GM23338 (cell line): Measurements from ENCODE around the gene EREG. TPM values are rescaled to one million over a fixed set of nuclear protein-coding genes. Genes with fewer than 3 reads are reported as not detected.

ENCODE experiments used
- ATAC-seq: fragments of 200-7000 bp; cut with Tn5 transposase; 3 replicates; pipeline ENCODE4 v1.9.1; 2020
- DNase-seq: peaks from one replicate; pipeline ENCODE4 v3.0.0-alpha.2; 2015; ENCODE audit warnings: low spot score
- H2AFZ ChIP-seq: fragments of 200-600 bp; sonication (generic); 2 replicates; pipeline ENCODE4 v1.8.0; 2016; ENCODE audit warnings: antibody characterized with exemption, mild to moderate bottlenecking, moderate library complexity
- H3F3A ChIP-seq: fragments of 200-600 bp; sonication (generic); replicated peaks from 2 replicates; pipeline ENCODE4 v1.8.0; 2017; ENCODE audit warnings: antibody characterized with exemption, mixed run types, low read depth
- H3K27ac ChIP-seq: fragments of 200-600 bp; sonication (generic); 2 replicates; pipeline ENCODE4 v1.6.1; 2016; ENCODE audit warnings: low read depth
- H3K27me3 ChIP-seq: fragments of 200-600 bp; sonication (generic); 2 replicates; pipeline ENCODE4 v1.8.0; 2016; ENCODE audit warnings: mild to moderate bottlenecking, mixed run types, moderate library complexity; ENCODE audit not compliant: insufficient read depth
- H3K36me3 ChIP-seq: fragments of 200-600 bp; sonication (generic); 2 replicates; pipeline ENCODE4 v1.8.0; 2016; ENCODE audit warnings: mild to moderate bottlenecking; ENCODE audit not compliant: insufficient read depth
- H3K4me1 ChIP-seq: fragments of 200-600 bp; sonication (generic); 2 replicates; pipeline ENCODE4 v1.8.0; 2016; ENCODE audit warnings: mild to moderate bottlenecking, moderate library complexity; ENCODE audit not compliant: insufficient read depth
- H3K4me2 ChIP-seq: fragments of 200-600 bp; sonication (generic); 2 replicates; pipeline ENCODE4 v1.7.1; 2017; ENCODE audit warnings: mixed run types
- H3K4me3 ChIP-seq: fragments of 200-600 bp; sonication (generic); 2 replicates; pipeline ENCODE4 v1.6.1; 2016; ENCODE audit warnings: mixed run types
- H3K79me2 ChIP-seq: fragments of 200-600 bp; sonication (generic); replicated peaks from 2 replicates; pipeline ENCODE4 v1.8.0; 2017; ENCODE audit warnings: mild to moderate bottlenecking; ENCODE audit not compliant: insufficient read depth
- H3K9me2 ChIP-seq: fragments of 200-600 bp; sonication (generic); 2 replicates; pipeline ENCODE4 v1.8.0; 2017; ENCODE audit not compliant: insufficient read depth
- H4K20me1 ChIP-seq: fragments of 200-600 bp; sonication (generic); replicated peaks from 2 replicates; pipeline ENCODE4 v1.8.0; 2017; ENCODE audit warnings: mild to moderate bottlenecking; ENCODE audit not compliant: insufficient read depth
- H3K27ac Mint-ChIP-seq: 2 replicates; pipeline ENCODE4 v1.8.0; 2020; ENCODE audit warnings: inconsistent platforms, mild to moderate bottlenecking, moderate library complexity, mixed read lengths
- H3K27me3 Mint-ChIP-seq: 3 replicates; pipeline ENCODE4 v1.8.0; 2022; ENCODE audit warnings: low read depth, mild to moderate bottlenecking, moderate library complexity, mixed read lengths, inconsistent platforms; ENCODE audit not compliant: insufficient read depth, poor library complexity
- H3K36me3 Mint-ChIP-seq: 3 replicates; pipeline ENCODE4 v1.8.0; 2021; ENCODE audit warnings: low read depth, mild to moderate bottlenecking, inconsistent platforms, moderate library complexity, mixed read lengths
- H3K4me1 Mint-ChIP-seq: 3 replicates; pipeline ENCODE4 v1.8.0; 2020; ENCODE audit warnings: mild to moderate bottlenecking, inconsistent platforms, mixed read lengths
- H3K4me3 Mint-ChIP-seq: 3 replicates; pipeline ENCODE4 v1.8.0; 2021; ENCODE audit warnings: moderate library complexity, mild to moderate bottlenecking, inconsistent platforms, mixed read lengths
- H3K9me3 Mint-ChIP-seq: 3 replicates; pipeline ENCODE4 v1.8.0; 2020; ENCODE audit warnings: moderate library complexity, mild to moderate bottlenecking, inconsistent platforms, mixed read lengths
- CTCF ChIP-seq, 2 experiments: fragments of 200-600 bp in 1 of 2; sonication (generic) in 1 of 2; conservative IDR thresholded peaks; 2 replicates each; pipeline versions ENCODE4 v1.5.1 to v1.6.1; 2016 to 2017; ENCODE audit warnings: antibody characterized with exemption in 2 of 2, low read depth in 2 of 2, mild to moderate bottlenecking in 2 of 2, moderate library complexity in 1 of 2
- EZH2 ChIP-seq: fragments of 200-600 bp; sonication (generic); IDR thresholded peaks from one replicate; pipeline ENCODE4 v1.8.0; 2017; ENCODE audit warnings: antibody characterized with exemption, mild to moderate bottlenecking, low read depth; ENCODE audit not compliant: unreplicated experiment
- EZH2phosphoT487 ChIP-seq: fragments of 200-600 bp; sonication (generic); IDR thresholded peaks from one replicate; pipeline ENCODE4 v1.8.1; 2018; ENCODE audit warnings: antibody characterized with exemption; ENCODE audit not compliant: unreplicated experiment
- JUNB ChIP-seq: IDR thresholded peaks from one replicate; pipeline ENCODE4 v1.6.1; 2016; ENCODE audit warnings: antibody characterized with exemption; ENCODE audit not compliant: unreplicated experiment
- NANOG ChIP-seq: IDR thresholded peaks from 2 replicates; pipeline ENCODE4 v1.6.1; 2016; ENCODE audit warnings: antibody characterized with exemption, borderline replicate concordance
- POLR2AphosphoS5 ChIP-seq: IDR thresholded peaks from 2 replicates; pipeline ENCODE4 v1.6.1; 2016; ENCODE audit warnings: antibody characterized with exemption, low read depth
- REST ChIP-seq: IDR thresholded peaks from one replicate; pipeline ENCODE4 v1.6.1; 2018; ENCODE audit warnings: antibody characterized with exemption; ENCODE audit not compliant: unreplicated experiment
- STAT1 ChIP-seq: IDR thresholded peaks from one replicate; pipeline ENCODE4 v1.6.1; 2016; ENCODE audit warnings: antibody characterized with exemption; ENCODE audit not compliant: unreplicated experiment
- polyA plus RNA-seq: library from polyadenylated mRNA; unstranded; fragments of >200 nt; fragmentation: Nextera tagmentation; extraction: Ambion mirVana; gene quantifications from 2 replicates; pipeline ENCODE4 v1.2.1, GENCODE V29; 2016
- total RNA-seq: library from RNA; depleted of rRNA; stranded (reverse); fragments of >200 nt; shearing (Covaris generic); gene quantifications from 2 replicates; pipeline ENCODE4 v1.2.3, GENCODE V29; 2014

The EREG gene
- total and polyA plus RNA-seq, 2 experiments from 2014 or later, result not detected

GRCh38 chr4:74435296-74435695, 70.4 kb downstream of the EREG start:
- no peak overlapping the region for H3K4me3 ChIP-seq
- TF ChIP-seq CTCF (conservative IDR thresholded peaks at IDR 0.05; ENCODE audit: low read depth in 2 of 2), result no peak
- no peak for TF ChIP-seq JUNB
- no peak for TF ChIP-seq NANOG
- no peak for TF ChIP-seq EZH2
- TF ChIP-seq POLR2AphosphoS5, result no peak
- no peak for TF ChIP-seq STAT1
- no peak for TF ChIP-seq EZH2phosphoT487
- no peak for TF ChIP-seq REST
- H3K9me3 Mint-ChIP-seq, result no peaks in the 10 kb centered on the region
- H3K4me2 ChIP-seq, result no peak overlapping the region
- H3K4me3 Mint-ChIP-seq, result no peak overlapping the region
- H3K27me3 ChIP-seq, result no peaks in the 10 kb centered on the region
- H4K20me1 ChIP-seq, result no peaks in the 10 kb centered on the region
- H3F3A ChIP-seq, result no peaks in the 10 kb centered on the region
- H3K4me1 Mint-ChIP-seq, result no peaks in the 10 kb centered on the region
- H3K79me2 ChIP-seq, result no peaks in the 10 kb centered on the region
- H3K36me3 Mint-ChIP-seq, result no peaks in the 10 kb centered on the region
- DNase-seq (no peak), ATAC-seq (no peak)
- no peak overlapping the region for H2AFZ ChIP-seq
- H3K27ac Mint-ChIP-seq, result no peak overlapping the region
- H3K9me2 ChIP-seq, result 0 out of 2 replicates have a peak, but pooled peaks cover 4% of the 10 kb centered on the region
- no peak overlapping the region for H3K27ac ChIP-seq
- no peaks in the 10 kb centered on the region for H3K27me3 Mint-ChIP-seq
- no peaks in the 10 kb centered on the region for H3K4me1 ChIP-seq
- H3K36me3 ChIP-seq, result no peaks in the 10 kb centered on the region

GRCh38 chr4:74437866-74438265, 72.9 kb downstream of the EREG start:
- Mint-ChIP-seq H3K27ac (no peak overlapping the region), H3K36me3 (no peaks in the 10 kb centered on the region), H3K27me3 (peaks cover 3% of the 10 kb centered on the region), H3K4me3 (no peak overlapping the region), H3K9me3 (no peaks in the 10 kb centered on the region), H3K4me1 (no peaks in the 10 kb centered on the region)
- Histone ChIP-seq H3K4me1 (no peaks in the 10 kb centered on the region), H4K20me1 (no peaks in the 10 kb centered on the region), H2AFZ (no peak overlapping the region), H3K4me2 (no peak overlapping the region), H3K79me2 (no peaks in the 10 kb centered on the region), H3K27ac (no peak overlapping the region), H3F3A (no peaks in the 10 kb centered on the region), H3K36me3 (no peaks in the 10 kb centered on the region), H3K27me3 (no peaks in the 10 kb centered on the region), H3K9me2 (0 out of 2 replicates have a peak, but pooled peaks cover 4% of the 10 kb centered on the region), H3K4me3 (no peak overlapping the region)
- DNase-seq (no peak), ATAC-seq (no peak)
- TF ChIP-seq STAT1 (no peak), NANOG (no peak), REST (no peak), JUNB (no peak)
